Measurements from ENCODE around the gene ZBTB7C.

DNA sequence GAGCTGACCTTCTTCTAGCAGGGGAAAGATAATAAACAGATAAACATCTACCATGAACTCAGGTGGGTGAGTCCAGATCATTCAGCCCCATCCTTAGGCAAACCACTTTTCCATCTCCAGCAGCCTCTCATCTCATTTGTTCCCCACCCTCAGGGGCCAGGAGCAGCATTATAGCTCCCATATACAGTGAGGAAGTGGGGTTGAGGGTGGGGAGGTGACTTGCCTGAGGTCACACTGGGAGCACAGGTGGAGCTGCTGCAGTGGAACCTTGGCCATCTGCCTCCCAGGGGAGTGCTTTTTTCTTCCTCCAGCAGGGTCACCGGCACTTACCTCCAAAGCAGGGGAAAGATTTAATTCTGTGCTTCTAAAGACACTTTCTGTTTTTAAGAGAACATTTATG is 266.2 kb downstream of the ZBTB7C start:
- no peak for TF ChIP-seq ARNT (IDR thresholded peaks at IDR 0.05)
- no peak for TF ChIP-seq ELF4 (IDR thresholded peaks at IDR 0.05)
- no peak for TF ChIP-seq CTBP1 (IDR thresholded peaks at IDR 0.05; ENCODE audit: borderline replicate concordance)
- TF ChIP-seq SP1 (IDR thresholded peaks at IDR 0.05) = no peak
- TF ChIP-seq, protein P1, sequence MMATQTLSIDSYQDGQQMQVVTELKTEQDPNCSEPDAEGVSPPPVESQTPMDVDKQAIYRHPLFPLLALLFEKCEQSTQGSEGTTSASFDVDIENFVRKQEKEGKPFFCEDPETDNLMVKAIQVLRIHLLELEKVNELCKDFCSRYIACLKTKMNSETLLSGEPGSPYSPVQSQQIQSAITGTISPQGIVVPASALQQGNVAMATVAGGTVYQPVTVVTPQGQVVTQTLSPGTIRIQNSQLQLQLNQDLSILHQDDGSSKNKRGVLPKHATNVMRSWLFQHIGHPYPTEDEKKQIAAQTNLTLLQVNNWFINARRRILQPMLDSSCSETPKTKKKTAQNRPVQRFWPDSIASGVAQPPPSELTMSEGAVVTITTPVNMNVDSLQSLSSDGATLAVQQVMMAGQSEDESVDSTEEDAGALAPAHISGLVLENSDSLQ (IDR thresholded peaks at IDR 0.05) = no peak
- TF ChIP-seq FOXA1 (IDR thresholded peaks at IDR 0.05) = no peak
